G401.6 (cell line): Measurements from ENCODE around the gene PLAC9.
"Not testable (repeated sequence)": the region's sequence is repeated elsewhere in the genome, so short reads cannot be mapped to it uniquely, and the experiment has no call there.

Experiments used
- FAIRE-seq: peaks from 2 replicates; lab custom pipeline; 2012; peaks lifted over from hg19 to GRCh38; lab: Jason Lieb, UNC

Gene PLAC9

DNA sequence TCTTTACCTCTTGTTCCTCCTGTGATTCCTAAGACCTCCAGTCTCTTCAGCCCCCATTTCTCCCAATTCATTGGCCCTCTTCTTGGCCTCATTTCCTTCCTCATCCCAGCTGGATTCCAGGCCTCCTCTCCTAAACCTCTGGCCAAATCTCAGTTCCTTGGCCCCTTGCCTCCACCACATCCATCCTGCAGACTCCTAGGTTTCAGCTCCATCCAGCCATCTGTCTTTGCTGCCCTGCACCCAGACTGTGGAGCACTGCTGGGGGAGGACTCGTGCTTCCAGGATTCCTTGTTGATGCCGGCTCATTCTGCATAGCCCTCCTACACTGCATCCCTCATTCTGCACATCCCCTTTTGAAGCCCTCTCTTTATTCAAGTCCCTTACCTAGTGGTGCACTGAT is 6.7 kb downstream of the PLAC9 start:
- FAIRE-seq = no peak

DNA sequence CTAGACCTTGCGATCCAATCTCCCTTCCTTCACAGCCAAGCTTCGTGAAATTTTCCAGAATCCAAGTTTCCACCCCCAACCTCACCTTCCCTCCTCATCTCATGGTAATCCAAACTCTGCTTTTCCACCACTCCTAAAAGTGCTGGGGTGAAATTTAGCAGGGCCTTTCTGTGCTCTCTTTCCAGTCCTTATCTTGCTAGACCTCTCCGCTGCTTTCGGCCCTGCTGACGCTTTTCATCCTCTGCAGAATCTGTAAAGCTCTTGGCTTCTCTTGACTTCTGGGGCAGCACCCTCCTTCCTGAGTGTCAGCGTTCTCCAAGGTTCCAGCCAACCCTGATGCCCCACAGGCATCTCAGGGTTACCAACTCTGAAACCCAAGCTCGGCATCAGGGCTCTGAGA is 7.7 kb downstream of the PLAC9 start:
- FAIRE-seq = no peak

DNA sequence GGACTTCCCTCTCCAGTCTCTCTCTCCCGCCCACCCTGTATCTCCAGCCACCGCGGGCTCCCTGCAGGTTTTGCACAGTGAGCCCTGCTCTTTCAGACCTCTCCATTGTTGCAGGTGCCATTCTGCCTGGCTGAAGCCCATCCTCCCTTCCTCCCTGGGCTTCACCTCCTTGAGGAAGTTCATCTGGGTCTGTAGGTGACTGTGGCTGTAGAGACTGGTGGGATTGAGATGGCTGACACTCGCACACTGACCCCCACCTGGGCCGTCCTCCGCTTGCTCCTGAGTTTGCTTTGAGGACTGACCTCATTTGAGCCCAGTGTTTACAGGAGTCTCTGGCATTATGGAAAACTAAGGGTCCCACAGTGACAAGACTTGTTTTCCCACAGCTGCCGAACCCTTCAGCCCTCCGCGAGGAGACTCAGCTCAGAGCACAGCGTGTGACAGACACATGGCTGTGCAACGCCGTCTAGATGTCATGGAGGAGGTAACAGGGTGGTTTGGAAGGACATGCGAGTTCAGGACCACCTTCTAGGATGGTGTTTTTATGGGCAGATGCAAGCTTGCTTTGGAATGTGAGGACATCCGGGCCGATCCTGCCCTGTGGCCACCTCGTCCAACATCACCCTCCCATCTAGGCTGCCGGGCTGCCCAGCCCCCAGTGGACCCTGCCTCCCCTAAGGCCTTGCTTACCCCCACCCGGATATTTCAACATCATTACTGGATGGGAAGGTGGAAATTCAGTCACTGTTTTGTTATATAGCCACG is 9.3 kb downstream of the PLAC9 start:
- no peak for FAIRE-seq

GRCh38 chr10:80144067-80144695 is 11.7 kb downstream of the PLAC9 start:
- FAIRE-seq = no peak

GRCh38 chr10:80144696-80145131 is 12.2 kb downstream of the PLAC9 start:
- no peak for FAIRE-seq

DNA sequence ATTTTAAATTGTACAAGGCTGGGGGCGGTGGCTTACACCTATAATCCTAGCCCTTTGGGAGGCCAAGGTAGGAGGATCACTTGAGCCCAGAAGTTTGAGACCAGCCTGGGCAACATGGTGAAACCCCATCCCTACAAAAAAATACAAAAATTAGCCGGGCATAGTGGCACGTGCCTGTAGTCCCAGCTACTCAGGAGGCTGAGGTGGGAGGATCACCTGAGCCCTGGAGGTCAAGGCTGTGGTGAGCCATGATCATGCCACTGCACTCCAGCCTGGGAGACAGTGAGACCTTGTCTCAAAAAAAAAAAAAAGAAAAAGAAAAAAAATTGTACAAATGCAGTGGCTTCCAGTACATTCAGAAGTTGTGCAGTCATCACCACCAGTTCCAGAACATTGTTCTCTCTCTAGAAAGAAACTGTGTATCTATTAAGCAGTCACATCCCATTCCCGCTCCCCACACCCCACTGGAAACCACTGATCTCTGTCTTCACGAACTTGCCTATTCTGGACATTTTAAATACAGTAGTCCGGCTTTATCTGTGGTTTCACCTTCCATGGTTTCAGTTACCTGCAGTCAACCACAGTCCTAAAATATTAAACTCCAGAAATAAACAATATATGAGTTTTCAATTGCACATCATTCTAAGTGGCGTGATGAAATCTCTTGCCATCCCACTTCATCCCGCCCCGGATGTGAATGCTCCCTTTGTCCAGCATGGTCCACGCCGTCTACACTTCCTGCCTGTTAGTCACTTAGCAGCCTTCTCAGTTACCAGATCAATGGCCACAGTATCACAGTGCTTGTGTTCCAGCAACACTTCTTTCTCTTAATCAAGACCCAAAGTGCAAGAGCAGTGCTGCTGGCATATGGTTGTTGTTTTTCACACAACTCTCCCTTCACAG is 13.1 kb downstream of the PLAC9 start:
- not testable (repeated sequence) for FAIRE-seq

- no peak for FAIRE-seq
These were observed 14.4 kb downstream of the PLAC9 start for GRCh38 chr10:80146918-80147317.

GRCh38 chr10:80148166-80148805 is 15.8 kb downstream of the PLAC9 start:
- no peak for FAIRE-seq

GRCh38 chr10:80149123-80149522 is 16.6 kb downstream of the PLAC9 start:
- FAIRE-seq = no peak

DNA sequence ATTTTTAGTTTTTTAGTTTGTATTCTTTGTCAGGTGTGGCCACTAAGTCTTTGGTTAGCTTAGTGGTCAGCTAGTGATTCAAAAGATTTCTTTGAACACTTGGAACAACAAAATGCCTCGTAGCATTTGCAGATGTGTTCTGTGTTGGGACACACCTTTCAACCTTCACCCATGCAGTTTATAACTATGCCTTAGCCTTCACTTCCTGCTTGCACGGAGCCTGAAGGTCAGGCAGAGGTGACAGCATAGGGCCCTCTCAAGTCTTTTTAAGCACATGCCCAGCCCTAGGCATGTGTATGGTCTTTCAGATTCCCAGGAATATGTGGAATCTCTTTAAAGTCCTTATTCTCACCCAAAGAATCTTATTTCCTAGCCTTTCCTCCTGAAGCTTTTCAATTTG is 17.6 kb downstream of the PLAC9 start:
- no peak for FAIRE-seq

DNA sequence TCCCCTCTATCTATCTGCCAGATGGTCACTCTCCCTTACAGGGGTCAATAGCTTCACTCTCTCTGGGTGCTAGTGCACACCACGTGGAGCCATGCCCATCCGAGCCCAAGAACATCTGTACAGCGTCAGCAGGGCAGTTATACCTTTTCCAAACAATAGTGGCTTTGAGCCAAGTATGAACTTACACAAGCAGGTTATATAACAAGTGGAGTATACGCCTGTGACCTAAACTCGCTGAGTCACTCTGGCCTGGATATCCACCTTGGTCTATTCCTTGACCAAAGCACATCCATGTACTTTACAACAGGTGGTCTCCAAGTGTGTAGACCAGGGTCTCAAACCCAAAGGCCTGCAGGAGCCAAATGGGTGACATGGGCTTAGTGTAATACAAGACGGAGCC is 20.3 kb downstream of the PLAC9 start:
- FAIRE-seq = no peak

- no peak for FAIRE-seq
These were observed 20.9 kb downstream of the PLAC9 start for GRCh38 chr10:80153460-80153859.

- FAIRE-seq = no peak
These were observed 22.1 kb downstream of the PLAC9 start for GRCh38 chr10:80154626-80154977.

GRCh38 chr10:80154978-80155695 is 22.6 kb downstream of the PLAC9 start:
- FAIRE-seq = no peak

GRCh38 chr10:80155696-80156215 is 23.2 kb downstream of the PLAC9 start:
- FAIRE-seq = no peak

DNA sequence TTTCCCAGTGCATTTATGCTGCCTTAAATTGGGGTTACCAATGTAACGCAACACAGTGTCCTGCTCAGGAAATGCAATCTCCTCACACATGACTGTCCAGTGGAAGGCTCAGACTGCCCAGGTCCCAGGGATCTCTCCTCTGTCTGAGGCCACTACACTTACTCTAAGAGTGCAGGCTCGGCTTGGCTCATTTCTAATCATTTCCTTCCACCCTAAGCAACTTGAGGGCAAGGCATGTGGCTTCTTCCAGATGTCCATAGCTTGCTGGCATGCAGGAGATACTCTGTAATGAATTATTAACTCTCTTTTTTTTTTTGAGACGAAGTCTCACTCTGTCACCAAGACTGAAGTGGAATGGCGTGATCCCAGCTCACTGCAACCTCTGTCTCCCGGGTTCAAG is 23.7 kb downstream of the PLAC9 start:
- no peak for FAIRE-seq

DNA sequence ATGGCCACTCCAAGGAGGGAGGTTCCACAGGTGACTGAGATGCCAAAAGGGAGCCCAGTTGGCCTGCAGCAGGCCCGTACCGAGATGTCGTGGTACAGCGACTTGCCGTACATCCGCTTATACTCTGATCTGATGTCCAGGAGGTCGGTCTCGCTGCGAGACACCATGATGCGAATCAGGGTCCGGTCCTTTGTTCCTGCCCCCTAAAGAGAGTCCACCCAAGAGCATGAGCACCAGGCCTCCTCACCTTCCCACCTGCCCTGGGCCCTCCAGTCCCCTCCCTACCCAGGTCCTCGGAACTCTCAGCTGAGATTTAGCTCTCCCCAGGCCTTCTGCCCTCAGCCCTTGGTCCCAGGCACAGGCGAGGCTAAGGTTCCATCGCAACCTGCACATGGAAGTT is 25.0 kb downstream of the PLAC9 start:
- no peak for FAIRE-seq

GRCh38 chr10:80158126-80158525 is 25.6 kb downstream of the PLAC9 start:
- no peak for FAIRE-seq

- no peak for FAIRE-seq
These were observed 26.1 kb downstream of the PLAC9 start for GRCh38 chr10:80158598-80159127.

GRCh38 chr10:80159166-80159873 is 26.8 kb downstream of the PLAC9 start:
- no peak for FAIRE-seq
